ENCODE data around the gene XAGE5. TPM values are rescaled to one million over a fixed set of nuclear protein-coding genes. Genes with fewer than 3 reads are reported as not detected.
"Not testable (repeated sequence)": the region's sequence is repeated elsewhere in the genome, so short reads cannot be mapped to it uniquely, and the experiment has no call there.

Gene XAGE5
- polyA plus RNA-seq, 1 donor (not counting 4 experiments of a cell fraction or from before 2014, with no cell fraction given), result not detected

GRCh38 chrX:52852110-52852860 lies 41.2 kb downstream of the XAGE5 start:
- no peak for FAIRE-seq
- no peaks in the 10 kb centered on the region for H4K20me1 ChIP-seq (ENCODE audit: control insufficient read depth, extremely low read depth, insufficient read depth, low read length)
- no peak overlapping the region for H3K27ac ChIP-seq (ENCODE audit: control insufficient read depth, insufficient read depth, low read length)
- no peaks in the 10 kb centered on the region for H3K36me3 ChIP-seq (ENCODE audit: control insufficient read depth in 2 of 2, extremely low read depth in 1 of 2, insufficient read depth in 2 of 2, low read length in 2 of 2)
- H2AFZ ChIP-seq (ENCODE audit: control insufficient read depth, low read length), result no peak overlapping the region
- dilution Hi-C loops (cut with MboI; ENCODE audit: extremely low pct_ligation_motif_present, low sequenced_read_pairs), result no loop called here
- no peaks in the 10 kb centered on the region for H3K9me1 ChIP-seq (ENCODE audit: control insufficient read depth, extremely low read depth, insufficient read depth, low read length)
- no peak overlapping the region for H3K4me2 ChIP-seq (ENCODE audit: control insufficient read depth, extremely low read depth, insufficient read depth, low read depth, low read length)
- H3K9me3 ChIP-seq (ENCODE audit: control insufficient read depth, low read depth, low read length), result no peaks in the 10 kb centered on the region
- peaks cover 5% of the 10 kb centered on the region for H3K4me1 ChIP-seq (ENCODE audit: control insufficient read depth, extremely low read depth, insufficient read depth, low read length)
- no peak for TF ChIP-seq CTCF (optimal IDR thresholded peaks at IDR 0.05 in 1 of 3, IDR thresholded peaks at IDR 0.05 in 1 of 3, conservative IDR thresholded peaks at IDR 0.05 in 1 of 3; ENCODE audit: extremely low read depth in 1 of 3, insufficient read depth in 2 of 3, low read length in 3 of 3)
- TF ChIP-seq EZH2 (IDR thresholded peaks at IDR 0.05; ENCODE audit: low read length), result no peak
- no peaks in the 10 kb centered on the region for H3K79me2 ChIP-seq (ENCODE audit: control insufficient read depth, insufficient read depth, low read length)
- H3K9ac ChIP-seq (ENCODE audit: control insufficient read depth, extremely low read depth, insufficient read depth, low read length), result no peak overlapping the region
- H3K4me3 ChIP-seq (ENCODE audit: control insufficient read depth in 2 of 3, extremely low read depth in 1 of 3, insufficient read depth in 2 of 3, low read depth in 1 of 3, low read length in 3 of 3), result no peak overlapping the region
- no peaks in the 10 kb centered on the region for H3K27me3 ChIP-seq (ENCODE audit: control insufficient read depth, extremely low read depth, insufficient read depth, low read length)
- DNase-seq (ENCODE audit: low read depth, low spot score), result no peak

DNA sequence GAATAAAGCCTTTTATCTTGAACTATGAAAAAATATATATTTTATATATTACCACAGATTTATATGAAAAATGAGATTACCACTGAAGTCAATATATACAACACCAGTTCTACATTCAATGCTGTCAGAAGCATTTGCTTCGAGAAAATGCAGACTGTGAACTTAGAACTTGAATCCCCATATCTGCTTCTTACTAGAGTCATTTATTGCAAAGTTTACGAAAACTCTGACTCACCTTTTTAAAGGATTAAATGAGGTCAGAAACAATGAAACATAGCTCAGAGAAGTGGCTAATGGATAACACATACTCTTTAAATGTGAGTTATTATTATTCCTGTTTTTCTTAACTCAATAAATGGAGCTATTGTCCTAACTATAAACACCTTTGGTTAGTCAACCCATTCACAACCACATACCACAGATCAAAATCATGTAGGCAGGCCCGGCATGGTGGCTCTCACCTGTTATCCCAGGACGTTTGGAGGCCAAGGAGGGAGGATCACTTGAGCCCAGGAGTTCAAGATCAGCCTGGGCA lies 46.0 kb downstream of the XAGE5 start:
- FAIRE-seq; H3K79me2 ChIP-seq (ENCODE audit: control insufficient read depth, insufficient read depth, low read length); H3K4me2 ChIP-seq (ENCODE audit: control insufficient read depth, extremely low read depth, insufficient read depth, low read depth, low read length); H3K9ac ChIP-seq (ENCODE audit: control insufficient read depth, extremely low read depth, insufficient read depth, low read length); H3K9me1 ChIP-seq (ENCODE audit: control insufficient read depth, extremely low read depth, insufficient read depth, low read length); H3K27me3 ChIP-seq (ENCODE audit: control insufficient read depth, extremely low read depth, insufficient read depth, low read length); H3K27ac ChIP-seq (ENCODE audit: control insufficient read depth, insufficient read depth, low read length); H2AFZ ChIP-seq (ENCODE audit: control insufficient read depth, low read length); H3K4me1 ChIP-seq (ENCODE audit: control insufficient read depth, extremely low read depth, insufficient read depth, low read length); DNase-seq (ENCODE audit: low read depth, low spot score); H4K20me1 ChIP-seq (ENCODE audit: control insufficient read depth, extremely low read depth, insufficient read depth, low read length); H3K9me3 ChIP-seq (ENCODE audit: control insufficient read depth, low read depth, low read length); dilution Hi-C loops (cut with MboI; ENCODE audit: extremely low pct_ligation_motif_present, low sequenced_read_pairs); H3K36me3 ChIP-seq (ENCODE audit: control insufficient read depth in 2 of 2, extremely low read depth in 1 of 2, insufficient read depth in 2 of 2, low read length in 2 of 2); H3K4me3 ChIP-seq (ENCODE audit: control insufficient read depth in 2 of 3, extremely low read depth in 1 of 3, insufficient read depth in 2 of 3, low read depth in 1 of 3, low read length in 3 of 3): not testable (repeated sequence)

All from keratinocyte (primary cell).